K562 (cell line): ENCODE data around the gene NRXN3. TPM values are rescaled to one million over a fixed set of nuclear protein-coding genes. Genes with fewer than 3 reads are reported as not detected.
"Not testable (repeated sequence)": the region's sequence is repeated elsewhere in the genome, so short reads cannot be mapped to it uniquely, and the experiment has no call there.

Source experiments
- ATAC-seq: fragments of 200-7000 bp; cut with Tn5 transposase; 3 replicates; pipeline ENCODE4 v1.9.1; 2020; ENCODE audit warnings: moderate library complexity
- BruUV-seq: library from RNA; stranded (reverse); fragments of 400-500 nt; replicated peaks from 2 replicates; lab custom pipeline; 2021; lab: Mats Ljungman, UMichigan
- CTCF ChIA-PET: fragments of 300-600 bp; formaldehyde crosslinking; extraction: SDS; loops from one replicate; lab custom pipeline; 2021; ENCODE audit warnings: low intra/inter-chr PET ratio; lab: Yijun Ruan, JAX
- POLR2A ChIA-PET: fragments of 300-600, 350-650 bp; sonication (Branson Sonifier 250); formaldehyde crosslinking; extraction: SDS; loops from one replicate; lab custom pipeline; 2021; ENCODE audit warnings: antibody characterized with exemption, inconsistent platforms; lab: Yijun Ruan, JAX
- DNase-seq, 4 experiments: peaks; one replicate each; pipeline versions ENCODE4 v3.0.0 to v3.0.0-alpha.2; 2011 to 2018; ENCODE audit warnings: low spot score in 3 of 4, mixed read lengths in 3 of 4; ENCODE audit errors: extremely low read depth in 1 of 4
- FAIRE-seq: peaks from 2 replicates; lab custom pipeline; 2011; peaks lifted over from hg19 to GRCh38; lab: Jason Lieb, UNC
- H2AFZ ChIP-seq: 2 replicates; pipeline ENCODE4 v1.6.0; 2011; ENCODE audit warnings: low read depth, low read length, control low read depth, inconsistent platforms
- H3K27ac ChIP-seq: fragments of 200-600 bp; 3 replicates; pipeline ENCODE4 v1.8.0; 2011; ENCODE audit warnings: low read depth, mild to moderate bottlenecking, control low read depth, inconsistent platforms, low read length, moderate library complexity, mixed read lengths; ENCODE audit errors: extremely low read depth
- H3K27me3 ChIP-seq, 2 experiments: fragments of 300-600 bp in 1 of 2; 2 replicates in 1 of 2; 3 replicates in 1 of 2; pipeline versions ENCODE4 v1.6.0 to v1.8.0; 2011; ENCODE audit warnings: inconsistent platforms in 2 of 2, low read length in 2 of 2, mild to moderate bottlenecking in 1 of 2, mixed read lengths in 1 of 2, moderate library complexity in 1 of 2; ENCODE audit not compliant: control insufficient read depth in 2 of 2, insufficient read depth in 2 of 2
- H3K36me3 ChIP-seq: fragments of 300-600 bp; 3 replicates; pipeline ENCODE4 v1.8.0; 2011; ENCODE audit warnings: mild to moderate bottlenecking, low read length, inconsistent platforms; ENCODE audit not compliant: control insufficient read depth, insufficient read depth
- H3K4me1 ChIP-seq, 2 experiments: fragments of 200-600 bp in 1 of 2; replicated peaks in 1 of 2; 2 replicates in 1 of 2; 3 replicates in 1 of 2; pipeline versions ENCODE4 v1.5.1 to v1.8.0; 2011; ENCODE audit warnings: inconsistent platforms in 2 of 2, low read length in 2 of 2, mild to moderate bottlenecking in 1 of 2, mixed read lengths in 1 of 2, moderate library complexity in 1 of 2; ENCODE audit not compliant: control insufficient read depth in 2 of 2, insufficient read depth in 2 of 2
- H3K4me2 ChIP-seq: 2 replicates; pipeline ENCODE4 v1.6.1; 2011; ENCODE audit warnings: low read length, control low read depth, inconsistent platforms, mixed read lengths; ENCODE audit not compliant: insufficient read depth
- H3K4me3 ChIP-seq: fragments of 200-600 bp; sonication (generic), shearing (Covaris generic); 2 replicates; pipeline ENCODE4 v1.5.1; 2016; ENCODE audit warnings: control low read depth, inconsistent platforms
- H3K79me2 ChIP-seq: fragments of 200-600 bp; 3 replicates; pipeline ENCODE4 v1.8.0; 2011; ENCODE audit warnings: low read length, inconsistent platforms; ENCODE audit not compliant: control insufficient read depth, insufficient read depth
- H3K9ac ChIP-seq, 2 experiments: 2 replicates each; pipeline versions ENCODE4 v1.6.0 to v1.6.1; 2011; ENCODE audit warnings: low read depth in 2 of 2, low read length in 2 of 2, control low read depth in 1 of 2, inconsistent platforms in 1 of 2, mild to moderate bottlenecking in 1 of 2, mixed read lengths in 1 of 2; ENCODE audit not compliant: insufficient read depth in 1 of 2
- H3K9me1 ChIP-seq: one replicate; pipeline ENCODE4 v1.6.0; 2011; ENCODE audit warnings: inconsistent platforms, mild to moderate bottlenecking, low read length, moderate library complexity; ENCODE audit not compliant: control insufficient read depth, insufficient read depth
- H3K9me3 ChIP-seq: replicated peaks from 2 replicates; pipeline ENCODE4 v1.5.1; 2011; ENCODE audit warnings: low read depth, low read length, inconsistent platforms; ENCODE audit not compliant: control insufficient read depth, insufficient read depth
- H4K20me1 ChIP-seq: replicated peaks from 2 replicates; pipeline ENCODE4 v1.6.1; 2011; ENCODE audit warnings: low read length, inconsistent platforms, mixed read lengths; ENCODE audit not compliant: control insufficient read depth, insufficient read depth
- EP400 ChIP-seq: fragments of 450-650 bp; IDR thresholded peaks from 2 replicates; pipeline ENCODE4 v1.6.1; 2017; ENCODE audit warnings: antibody characterized with exemption, mild to moderate bottlenecking, moderate library complexity
- KAT7 ChIP-seq: sonication (generic); formaldehyde crosslinking; IDR thresholded peaks from 2 replicates; pipeline ENCODE4 v1.8.0; 2022; ENCODE audit warnings: missing genetic modification reagents, mild to moderate bottlenecking, borderline replicate concordance
- RNF2 ChIP-seq: sonication (generic); IDR thresholded peaks from 2 replicates; pipeline ENCODE4 v1.6.1; 2016
- ZBTB17 ChIP-seq: fragments of 450-650 bp; formaldehyde crosslinking; IDR thresholded peaks from 2 replicates; pipeline ENCODE4 v1.4.0; 2020; ENCODE audit warnings: mild to moderate bottlenecking
- ZNF140 ChIP-seq: fragments of 250-450 bp; sonication (Bioruptor Pico); IDR thresholded peaks from 2 replicates; pipeline ENCODE4 v1.8.0; 2021; ENCODE audit warnings: moderate library complexity, mild to moderate bottlenecking, inconsistent platforms
- ZNF146 ChIP-seq: IDR thresholded peaks from one replicate; pipeline ENCODE4 v1.6.1; 2018; ENCODE audit warnings: missing compliant biosample characterization; ENCODE audit not compliant: unreplicated experiment
- ZNF197 ChIP-seq: fragments of 200-800 bp; sonication (Bioruptor generic); IDR thresholded peaks from 2 replicates; pipeline ENCODE4 v1.6.1; 2016; ENCODE audit warnings: low read depth, missing genetic modification characterization, missing compliant biosample characterization
- ZNF75A ChIP-seq: fragments of 450-650 bp; formaldehyde crosslinking; IDR thresholded peaks from 2 replicates; pipeline ENCODE4 v1.4.0; 2020; ENCODE audit warnings: mild to moderate bottlenecking
- WGBS: fragments of 100-300 bp; shearing (Covaris generic); methylation state at CpG from one replicate; pipeline ENCODE4 v1.1.6; 2016; ENCODE audit warnings: low coverage, mixed read lengths; ENCODE audit not compliant: insufficient coverage; ENCODE audit errors: missing lambda C conversion rate; 5-methylcytosine and 5-hydroxymethylcytosine counted together
- in situ Hi-C: fragments of 300-500 bp; cut with MboI; formaldehyde crosslinking; loops from 4 replicates; pipeline ENCODE4 v1.15.0; 2018; ENCODE audit warnings: inconsistent platforms, mixed read lengths
- intact Hi-C: fragments of 100-400 bp; cut with micrococcal nuclease; formaldehyde crosslinking; loops from 2 replicates; pipeline ENCODE4 v1.14.2; 2022
- polyA plus RNA-seq, 8 experiments: library from polyadenylated mRNA; depleted of rRNA in 4 of 8; stranded (reverse) in 5 of 8; unstranded in 3 of 8; fragments of >200 nt; fragmentation: Nextera tagmentation in 2 of 8; fragmentation: Illumina TruSeq in 1 of 8; extraction: Ambion mirVana in 2 of 8; extraction: Trizol in 1 of 8; gene quantifications; 2 replicates each; pipeline versions ENCODE4 v1.2.1 to v1.2.3, GENCODE V29; 2011 to 2014; ENCODE audit warnings: inconsistent platforms in 1 of 8, missing spikeins in 1 of 8
- total RNA-seq, 7 experiments: library from RNA; depleted of rRNA in 6 of 7; stranded (reverse); fragments of >200 nt in 6 of 7; fragmentation: Illumina TruSeq in 2 of 7; extraction: Trizol in 2 of 7; gene quantifications; 2 replicates each; pipeline versions ENCODE4 v1.2.1 to v1.2.3, GENCODE V29; 2011 to 2021; ENCODE audit warnings: low replicate concordance in 1 of 7
- TF ChIP-seq, protein P1 (sequence below): sonication (generic); formaldehyde crosslinking; IDR thresholded peaks from 2 replicates; pipeline ENCODE4 v1.8.0; 2022; ENCODE audit warnings: mild to moderate bottlenecking, low read depth, missing genetic modification reagents

NRXN3 gene
- total and polyA plus RNA-seq, 9 of the 15 experiments (the other 6 are each of a cell fraction or from before 2014, with no cell fraction given) = 0.09 TPM; not detected in 8

- CTCF ChIA-PET = no interaction called here
- intact Hi-C loops = no loop called here
Measured at GRCh38 chr14:79017561-79017960, 847.4 kb downstream of the NRXN3 start.

GRCh38 chr14:79018836-79019235 lies 848.7 kb downstream of the NRXN3 start:
- H3K27me3 ChIP-seq = no peaks in the 10 kb centered on the region
- POLR2A ChIA-PET = no interaction called here
- TF ChIP-seq ZNF197 (CRISPR knock-in tag) (no peak), EP400 (no peak), ZNF146 (CRISPR knock-in tag) (no peak), ZNF140 (CRISPR knock-in tag) (no peak), ZBTB17 (CRISPR knock-in tag) (no peak), ZNF75A (no peak), KAT7 (CRISPR knock-in tag) (no peak)
- TF ChIP-seq, protein P1, sequence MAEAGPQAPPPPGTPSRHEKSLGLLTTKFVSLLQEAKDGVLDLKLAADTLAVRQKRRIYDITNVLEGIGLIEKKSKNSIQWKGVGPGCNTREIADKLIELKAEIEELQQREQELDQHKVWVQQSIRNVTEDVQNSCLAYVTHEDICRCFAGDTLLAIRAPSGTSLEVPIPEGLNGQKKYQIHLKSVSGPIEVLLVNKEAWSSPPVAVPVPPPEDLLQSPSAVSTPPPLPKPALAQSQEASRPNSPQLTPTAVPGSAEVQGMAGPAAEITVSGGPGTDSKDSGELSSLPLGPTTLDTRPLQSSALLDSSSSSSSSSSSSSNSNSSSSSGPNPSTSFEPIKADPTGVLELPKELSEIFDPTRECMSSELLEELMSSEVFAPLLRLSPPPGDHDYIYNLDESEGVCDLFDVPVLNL (CRISPR knock-in tag) = no peak
- BruUV-seq = no TSS peak
- H3K9ac ChIP-seq = no peak overlapping the region
- no peaks in the 10 kb centered on the region for H3K79me2 ChIP-seq
- no peak overlapping the region for H3K4me2 ChIP-seq
- 0% methylated on average over 2 of the region's 2 CpGs for WGBS
- no peak overlapping the region for H3K4me3 ChIP-seq
- DNase-seq (no peak), FAIRE-seq (no peak), ATAC-seq (no peak)
- 0 out of 2 replicates have a peak, but pooled peaks cover 1% of the 10 kb centered on the region for H3K9me3 ChIP-seq
- H3K27ac ChIP-seq = no peak overlapping the region
- no peaks in the 10 kb centered on the region for H3K36me3 ChIP-seq
- H3K4me1 ChIP-seq = no peaks in the 10 kb centered on the region
- CTCF ChIA-PET = no interaction called here
- no peak overlapping the region for H2AFZ ChIP-seq
- H4K20me1 ChIP-seq = no peaks in the 10 kb centered on the region
- no peaks in the 10 kb centered on the region for H3K9me1 ChIP-seq
- intact Hi-C loops (no loop called here), in situ Hi-C loops (no loop called here)

More at GRCh38 chr14:79017561-79017960, 847.4 kb downstream of the NRXN3 start:
- DNase-seq = no peak
- H3K9ac ChIP-seq = no peak overlapping the region
- in situ Hi-C loops = no loop called here
- no peak overlapping the region for H3K27ac ChIP-seq
- H3K4me2 ChIP-seq = no peak overlapping the region
- H3K36me3 ChIP-seq = no peaks in the 10 kb centered on the region
- no peaks in the 10 kb centered on the region for H3K9me1 ChIP-seq
- no peak overlapping the region for H3K4me3 ChIP-seq
- no peak overlapping the region for H2AFZ ChIP-seq
- H3K27me3 ChIP-seq = no peaks in the 10 kb centered on the region
- no peaks in the 10 kb centered on the region for H3K4me1 ChIP-seq
- 0 out of 2 replicates have a peak, but pooled peaks cover 1% of the 10 kb centered on the region for H3K9me3 ChIP-seq
- 0% methylated on average over 4 of the region's 4 CpGs for WGBS
- TF ChIP-seq RNF2 = no peak
- no peak for ATAC-seq
- POLR2A ChIA-PET = no interaction called here
- no peak for FAIRE-seq
- H4K20me1 ChIP-seq = no peaks in the 10 kb centered on the region
- no TSS peak for BruUV-seq
- no peaks in the 10 kb centered on the region for H3K79me2 ChIP-seq

DNA sequence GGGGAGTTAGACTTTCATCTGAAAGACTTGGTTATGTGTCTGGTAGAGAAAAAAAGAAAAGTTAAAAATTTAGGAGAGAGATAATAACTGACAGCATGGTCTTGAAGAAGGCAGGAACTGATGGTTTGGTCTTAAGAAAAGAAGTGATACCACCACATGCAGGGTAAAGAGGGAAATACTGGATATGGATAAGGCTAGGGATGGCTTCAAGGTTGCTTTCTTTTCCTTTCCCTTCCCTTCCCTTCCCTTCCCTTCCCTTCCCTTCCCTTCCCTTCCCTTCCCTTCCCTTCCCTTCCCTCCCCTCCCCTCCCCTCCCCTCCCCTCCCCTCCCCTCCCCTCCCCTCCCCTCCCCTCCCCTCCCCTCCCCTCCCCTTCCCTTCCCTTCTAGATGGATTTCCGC lies 849.7 kb downstream of the NRXN3 start:
- intact Hi-C loops, H3K36me3 ChIP-seq, CTCF ChIA-PET: not testable (repeated sequence)

More for the DNA sequence above, 849.7 kb downstream of the NRXN3 start:
- FAIRE-seq, H4K20me1 ChIP-seq, H3K27ac ChIP-seq, H3K9ac ChIP-seq, H3K9me1 ChIP-seq, H3K27me3 ChIP-seq, H3K4me2 ChIP-seq, H3K9me3 ChIP-seq, DNase-seq, in situ Hi-C loops, POLR2A ChIA-PET, H3K4me3 ChIP-seq, H3K4me1 ChIP-seq, BruUV-seq, ATAC-seq, H3K79me2 ChIP-seq, H2AFZ ChIP-seq: not testable (repeated sequence)
- WGBS = no CpG with 5 or more reads among the region's 1 CpG
